HL-60 (cell line): ENCODE measurements around the gene SLC38A10.

Source experiments
- CTCF ChIP-seq: IDR thresholded peaks from one replicate; pipeline ENCODE4 v1.5.1; 2011; ENCODE audit warnings: low read length, control low read depth, inconsistent platforms; ENCODE audit not compliant: insufficient read depth
- GABPA ChIP-seq: IDR thresholded peaks from 2 replicates; pipeline ENCODE4 v1.6.1; 2012; ENCODE audit warnings: low read depth

GRCh38 chr17:81342269-81343070, 47.4 kb upstream of the SLC38A10 start:
- no peak for TF ChIP-seq CTCF
- no peak for TF ChIP-seq GABPA
